B cell (primary cell): ENCODE measurements around the gene PLCE1. TPM values are rescaled to one million over a fixed set of nuclear protein-coding genes. Genes with fewer than 3 reads are reported as not detected.

Experiments used
- ATAC-seq: fragments of 200-7000 bp; cut with Tn5 transposase; one replicate; pipeline ENCODE4 v1.10.0; 2021; ENCODE audit warnings: low read depth, mild to moderate bottlenecking, moderate number of reproducible peaks, moderate library complexity
- CTCF ChIA-PET: fragments of 350-600 bp; sonication (Branson Sonifier 250); formaldehyde crosslinking; loops from one replicate; lab custom pipeline; 2021; ENCODE audit warnings: antibody characterized with exemption, inconsistent platforms; lab: Charles Lee
- POLR2A ChIA-PET: fragments of 350-600 bp; sonication (Branson Sonifier 250); formaldehyde crosslinking; loops from one replicate; lab custom pipeline; 2021; ENCODE audit warnings: antibody characterized with exemption; lab: Charles Lee
- DNase-seq: peaks from one replicate; pipeline ENCODE4 v3.0.0; 2013
- H2AFZ ChIP-seq: 2 replicates; pipeline ENCODE4 v1.6.1; 2012; ENCODE audit warnings: mild to moderate bottlenecking, low read depth, low read length; ENCODE audit not compliant: insufficient read depth, poor library complexity, severe bottlenecking
- H3K27ac ChIP-seq, 2 donors: 1 replicate in 1 of 2; 2 replicates in 1 of 2; pipeline ENCODE4 v1.5.1; 2012 to 2013; ENCODE audit warnings: low read length in 2 of 2, mild to moderate bottlenecking in 2 of 2, moderate library complexity in 1 of 2
- H3K27me3 ChIP-seq, 4 experiments: fragments of 200-600 bp in 1 of 4; sonication (generic) in 1 of 4; replicated peaks in 1 of 4; 1 replicate in 2 of 4; 2 replicates in 2 of 4; pipeline versions ENCODE4 v1.6.1 to v1.7.0; 2013 to 2016; ENCODE audit warnings: low read length in 3 of 4, mild to moderate bottlenecking in 2 of 4, mixed read lengths in 1 of 4, moderate library complexity in 1 of 4; ENCODE audit not compliant: insufficient read depth in 4 of 4, control insufficient read depth in 3 of 4; ENCODE audit errors: control extremely low read depth in 1 of 4
- H3K36me3 ChIP-seq, 2 experiments: replicated peaks in 1 of 2; 1 replicate in 1 of 2; 2 replicates in 1 of 2; pipeline versions ENCODE4 v1.6.1 to v1.7.1; 2013; ENCODE audit warnings: low read length in 1 of 2; ENCODE audit not compliant: insufficient read depth in 2 of 2, control insufficient read depth in 1 of 2; ENCODE audit errors: control extremely low read depth in 1 of 2, extremely low read depth in 1 of 2
- H3K4me1 ChIP-seq, 2 donors: fragments of 200-600 bp in 1 of 2; sonication (generic) in 1 of 2; 1 replicate in 1 of 2; 2 replicates in 1 of 2; pipeline versions ENCODE4 v1.5.1 to v1.6.1; 2013 to 2017; ENCODE audit warnings: low read length in 2 of 2; ENCODE audit not compliant: control insufficient read depth in 2 of 2, insufficient read depth in 2 of 2
- H3K4me2 ChIP-seq: replicated peaks from 2 replicates; pipeline ENCODE3; 2012; ENCODE audit warnings: mild to moderate bottlenecking, low read depth, low read length; ENCODE audit not compliant: poor library complexity, severe bottlenecking
- H3K4me3 ChIP-seq, 5 experiments: fragments of 200-600 bp in 1 of 5; sonication (generic) in 1 of 5; 1 replicate in 3 of 5; 2 replicates in 2 of 5; pipeline versions ENCODE4 v1.5.1 to v1.7.0; 2011 to 2016; ENCODE audit warnings: low read length in 4 of 5, mild to moderate bottlenecking in 4 of 5, low read depth in 2 of 5, control low read depth in 1 of 5, moderate library complexity in 1 of 5; ENCODE audit not compliant: insufficient read depth in 1 of 5; ENCODE audit errors: control extremely low read depth in 1 of 5, extremely low read depth in 1 of 5
- H3K79me2 ChIP-seq: fragments of 200-600 bp; sonication (generic); one replicate; pipeline ENCODE4 v1.6.0; 2016; ENCODE audit warnings: low read length; ENCODE audit not compliant: control insufficient read depth, insufficient read depth
- H3K9ac ChIP-seq: fragments of 200-600 bp; sonication (generic); 2 replicates; pipeline ENCODE4 v1.6.1; 2017; ENCODE audit warnings: mild to moderate bottlenecking, low read length, moderate library complexity
- H3K9me3 ChIP-seq, 3 donors: one replicate each; pipeline versions ENCODE4 v1.6.1 to v1.7.1; 2013; ENCODE audit warnings: low read length in 2 of 3; ENCODE audit not compliant: control insufficient read depth in 2 of 3, insufficient read depth in 1 of 3; ENCODE audit errors: control extremely low read depth in 1 of 3
- H4K20me1 ChIP-seq: 2 replicates; pipeline ENCODE4 v1.6.0; 2012; ENCODE audit warnings: mild to moderate bottlenecking, low read length; ENCODE audit not compliant: insufficient read depth, control insufficient read depth, poor library complexity, severe bottlenecking
- H3K27ac Mint-ChIP-seq: one replicate; pipeline ENCODE4 v1.8.0; 2021; ENCODE audit warnings: mixed read lengths
- H3K27me3 Mint-ChIP-seq: one replicate; pipeline ENCODE4 v1.8.0; 2021; ENCODE audit warnings: mixed read lengths
- H3K4me1 Mint-ChIP-seq: one replicate; pipeline ENCODE4 v1.8.0; 2021; ENCODE audit warnings: mixed read lengths
- H3K4me3 Mint-ChIP-seq: one replicate; pipeline ENCODE4 v1.8.0; 2021; ENCODE audit warnings: mixed read lengths
- H3K9me3 Mint-ChIP-seq: one replicate; pipeline ENCODE4 v1.8.0; 2022; ENCODE audit warnings: mixed read lengths; ENCODE audit not compliant: insufficient read depth
- EZH2 ChIP-seq: IDR thresholded peaks from 2 replicates; pipeline ENCODE4 v1.6.1; 2012; ENCODE audit warnings: borderline replicate concordance, low read depth, mild to moderate bottlenecking, moderate library complexity, low read length; ENCODE audit not compliant: insufficient read depth, poor library complexity, severe bottlenecking
- WGBS: methylation state at CpG from one replicate; pipeline ENCODE4 v1.1.5; 2013; ENCODE audit warnings: missing lambda C conversion rate; ENCODE audit not compliant: insufficient coverage; 5-methylcytosine and 5-hydroxymethylcytosine counted together
- intact Hi-C: fragments of 100-400 bp; cut with micrococcal nuclease; formaldehyde crosslinking; loops from one replicate; pipeline ENCODE4 v1.10.0; 2022
- polyA plus RNA-seq: library from polyadenylated mRNA; depleted of rRNA; stranded (reverse); fragments of >200 nt; gene quantifications from 2 replicates; pipeline ENCODE4 v1.2.3, GENCODE V29; 2012
- total RNA-seq, 2 donors: library from RNA; stranded (reverse); fragments of 120-200 nt in 1 of 2; gene quantifications; 1 replicate in 1 of 2; 2 replicates in 1 of 2; pipeline versions ENCODE4 v1.2.3 to v1.2.4, GENCODE V29; 2013 to 2022
- TF ChIP-seq, protein P1 (sequence below): fragments of 200-600 bp; IDR thresholded peaks from one replicate; pipeline ENCODE4 v1.8.0; 2022; ENCODE audit warnings: antibody characterized with exemption, mild to moderate bottlenecking

Gene PLCE1
- total and polyA plus RNA-seq, 2 donors (not counting 1 experiment from before 2014, with no cell fraction given): not detected

DNA sequence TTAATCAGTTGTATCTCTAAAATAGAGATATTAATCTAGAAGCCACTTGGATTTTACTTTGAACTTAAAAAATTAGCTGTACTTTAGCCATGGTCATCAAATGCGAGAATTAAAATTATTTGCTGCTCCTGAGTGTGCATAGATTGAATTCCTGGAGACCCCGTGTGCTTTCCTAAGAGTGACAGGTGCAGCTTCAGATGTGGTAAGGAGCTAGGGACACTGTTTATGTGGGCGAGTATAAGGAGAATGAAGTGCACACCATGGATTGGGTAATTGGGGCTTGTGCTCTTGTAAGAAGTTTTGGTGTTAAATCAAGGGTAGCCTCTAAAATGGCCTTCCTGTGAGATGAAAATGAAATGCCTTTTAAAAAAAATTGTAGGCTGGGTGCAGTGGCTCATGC is 9.8 kb downstream of the PLCE1 start:
- intact Hi-C loops: no loop called here
- Mint-ChIP-seq H3K27me3 (peaks cover 32% of the 10 kb centered on the region), H3K4me1 (no peaks in the 10 kb centered on the region), H3K4me3 (no peak overlapping the region), H3K27ac (no peak overlapping the region), H3K9me3 (no peaks in the 10 kb centered on the region)
- H3K79me2 ChIP-seq: no peaks in the 10 kb centered on the region
- ChIA-PET POLR2A (no interaction called here), CTCF (no interaction called here)
- no peak overlapping the region for H3K27ac ChIP-seq
- H4K20me1 ChIP-seq: no peaks in the 10 kb centered on the region
- H3K36me3 ChIP-seq: no peaks in the 10 kb centered on the region
- ATAC-seq: no peak
- no peak for TF ChIP-seq EZH2
- TF ChIP-seq, protein P1, sequence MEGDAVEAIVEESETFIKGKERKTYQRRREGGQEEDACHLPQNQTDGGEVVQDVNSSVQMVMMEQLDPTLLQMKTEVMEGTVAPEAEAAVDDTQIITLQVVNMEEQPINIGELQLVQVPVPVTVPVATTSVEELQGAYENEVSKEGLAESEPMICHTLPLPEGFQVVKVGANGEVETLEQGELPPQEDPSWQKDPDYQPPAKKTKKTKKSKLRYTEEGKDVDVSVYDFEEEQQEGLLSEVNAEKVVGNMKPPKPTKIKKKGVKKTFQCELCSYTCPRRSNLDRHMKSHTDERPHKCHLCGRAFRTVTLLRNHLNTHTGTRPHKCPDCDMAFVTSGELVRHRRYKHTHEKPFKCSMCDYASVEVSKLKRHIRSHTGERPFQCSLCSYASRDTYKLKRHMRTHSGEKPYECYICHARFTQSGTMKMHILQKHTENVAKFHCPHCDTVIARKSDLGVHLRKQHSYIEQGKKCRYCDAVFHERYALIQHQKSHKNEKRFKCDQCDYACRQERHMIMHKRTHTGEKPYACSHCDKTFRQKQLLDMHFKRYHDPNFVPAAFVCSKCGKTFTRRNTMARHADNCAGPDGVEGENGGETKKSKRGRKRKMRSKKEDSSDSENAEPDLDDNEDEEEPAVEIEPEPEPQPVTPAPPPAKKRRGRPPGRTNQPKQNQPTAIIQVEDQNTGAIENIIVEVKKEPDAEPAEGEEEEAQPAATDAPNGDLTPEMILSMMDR: no peak
- no peak overlapping the region for H2AFZ ChIP-seq
- H3K27me3 ChIP-seq: no peaks in the 10 kb centered on the region
- no peak overlapping the region for H3K9ac ChIP-seq
- WGBS: 78% methylated on average over 3 of the region's 3 CpGs
- no peak overlapping the region for H3K4me3 ChIP-seq
- H3K9me3 ChIP-seq: no peaks in the 10 kb centered on the region
- no peak overlapping the region for H3K4me2 ChIP-seq
- DNase-seq: no peak
- H3K4me1 ChIP-seq: no peaks in the 10 kb centered on the region

DNA sequence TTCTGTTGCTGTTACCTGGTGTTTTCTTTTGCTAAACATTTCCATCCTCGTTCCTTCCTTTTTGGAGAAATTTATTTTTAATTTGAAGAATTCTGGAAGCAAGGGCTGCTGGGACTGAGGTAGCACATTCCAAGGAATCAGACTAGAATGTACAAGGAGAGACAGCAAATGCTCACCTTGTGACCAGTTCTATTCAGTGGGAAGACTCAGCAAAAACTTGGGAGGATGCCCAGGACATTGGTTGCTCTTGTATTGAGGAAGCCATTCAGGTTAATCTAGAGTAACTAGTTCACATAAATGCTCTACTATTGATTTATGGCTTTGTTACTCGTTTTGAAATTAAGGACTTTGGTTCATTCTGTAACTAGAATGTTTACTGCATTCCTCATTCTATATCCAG is 11.3 kb downstream of the PLCE1 start:
- no peaks in the 10 kb centered on the region for H3K4me1 ChIP-seq
- H3K4me3 ChIP-seq: no peak overlapping the region
- TF ChIP-seq, protein P1: no peak
- no peak for TF ChIP-seq EZH2
- H3K79me2 ChIP-seq: no peaks in the 10 kb centered on the region
- no peak overlapping the region for H3K27ac Mint-ChIP-seq
- no peak overlapping the region for H3K27ac ChIP-seq
- no peaks in the 10 kb centered on the region for H3K4me1 Mint-ChIP-seq
- H3K9me3 ChIP-seq: peaks cover 0 to 5% (median 0%) of the 10 kb centered on the region in 3 donors
- no peaks in the 10 kb centered on the region for H3K9me3 Mint-ChIP-seq
- H3K36me3 ChIP-seq: no peaks in the 10 kb centered on the region
- H3K27me3 ChIP-seq: no peaks in the 10 kb centered on the region
- no peak overlapping the region for H3K4me2 ChIP-seq
- intact Hi-C loops: no loop called here
- DNase-seq: no peak
- H3K27me3 Mint-ChIP-seq: peaks cover 27% of the 10 kb centered on the region
- ChIA-PET POLR2A (no interaction called here), CTCF (no interaction called here)
- H3K4me3 Mint-ChIP-seq: no peak overlapping the region
- H4K20me1 ChIP-seq: no peaks in the 10 kb centered on the region
- no peak overlapping the region for H3K9ac ChIP-seq
- no peak for ATAC-seq
- no CpG with 5 or more reads among the region's 2 CpGs for WGBS
- H2AFZ ChIP-seq: no peak overlapping the region
